G401 (cell line): Measurements from ENCODE around the gene WFDC8. TPM values are rescaled to one million over a fixed set of nuclear protein-coding genes. Genes with fewer than 3 reads are reported as not detected.

Experiments used
- DNase-seq: peaks from one replicate; pipeline ENCODE4 v3.0.0-alpha.2; 2015; ENCODE audit warnings: low spot score
- in situ Hi-C: cut with HindIII; loops from 2 replicates; pipeline ENCODE4 v1.10.0; 2016; ENCODE audit warnings: low sequenced_read_pairs, mixed read lengths
- total RNA-seq: library from RNA; depleted of rRNA; stranded (reverse); fragments of >200 nt; shearing (Covaris generic); gene quantifications from 2 replicates; pipeline ENCODE4 v1.2.3, GENCODE V29; 2014

Gene WFDC8
- total RNA-seq, 1 experiment from 2014 or later = not detected

DNA sequence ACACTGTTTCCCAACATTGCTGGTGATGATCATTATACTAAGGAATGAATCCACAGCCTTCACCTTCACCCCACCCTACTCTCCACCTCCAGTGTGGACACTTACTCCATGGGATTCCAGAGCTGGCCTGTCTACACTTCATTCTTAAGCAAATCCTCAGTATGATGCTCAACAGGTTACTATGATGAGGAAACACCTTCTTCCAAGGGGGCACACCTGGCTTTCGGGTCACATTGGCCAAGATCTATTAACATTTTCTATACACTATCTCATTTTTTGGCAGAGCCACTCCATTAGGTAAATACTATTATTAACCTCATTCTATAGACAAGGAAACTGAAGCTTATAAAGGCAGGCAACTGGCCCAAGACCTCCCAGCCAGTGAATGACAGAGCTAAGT lies 23.9 kb downstream of the WFDC8 start:
- in situ Hi-C loops = no loop called here
- no peak for DNase-seq

DNA sequence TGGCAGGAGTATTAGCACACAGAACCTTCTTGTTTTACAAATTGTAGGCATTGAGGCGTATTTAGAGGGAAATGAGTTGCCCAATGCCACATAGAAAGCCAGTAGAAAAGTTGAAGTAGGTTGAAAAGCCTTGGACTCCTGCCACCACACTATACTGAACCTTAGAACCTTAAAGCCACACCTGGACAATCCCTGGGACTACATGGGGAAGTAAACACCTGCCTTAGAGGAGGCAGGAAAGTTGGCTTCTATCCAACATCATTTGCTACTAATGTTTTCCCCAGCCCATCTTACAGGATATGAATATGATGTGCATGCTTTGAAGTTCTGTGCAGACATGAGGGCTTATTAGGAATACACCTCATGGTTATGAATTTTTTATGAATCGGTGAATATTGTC lies 26.6 kb downstream of the WFDC8 start:
- DNase-seq = no peak
- in situ Hi-C loops = no loop called here

DNA sequence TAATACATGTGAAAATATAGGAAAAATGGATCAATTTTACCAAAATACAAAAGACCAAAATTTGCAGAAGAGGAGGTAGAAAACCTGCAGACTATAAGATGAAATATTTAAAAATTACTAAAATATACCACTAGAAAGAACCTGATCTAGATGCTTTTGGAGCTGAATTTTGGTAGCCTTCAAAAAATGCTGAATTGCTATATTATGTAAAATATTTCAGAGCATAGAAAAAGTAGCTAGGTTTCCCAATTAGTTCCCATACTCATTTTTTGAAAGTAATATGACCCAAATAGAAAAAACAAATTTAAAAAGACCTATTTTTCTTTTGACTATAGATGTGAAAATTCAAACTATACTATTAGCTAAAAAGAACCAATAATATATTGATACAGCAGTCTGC lies 28.3 kb downstream of the WFDC8 start:
- in situ Hi-C loops = no loop called here
- DNase-seq = no peak

DNA sequence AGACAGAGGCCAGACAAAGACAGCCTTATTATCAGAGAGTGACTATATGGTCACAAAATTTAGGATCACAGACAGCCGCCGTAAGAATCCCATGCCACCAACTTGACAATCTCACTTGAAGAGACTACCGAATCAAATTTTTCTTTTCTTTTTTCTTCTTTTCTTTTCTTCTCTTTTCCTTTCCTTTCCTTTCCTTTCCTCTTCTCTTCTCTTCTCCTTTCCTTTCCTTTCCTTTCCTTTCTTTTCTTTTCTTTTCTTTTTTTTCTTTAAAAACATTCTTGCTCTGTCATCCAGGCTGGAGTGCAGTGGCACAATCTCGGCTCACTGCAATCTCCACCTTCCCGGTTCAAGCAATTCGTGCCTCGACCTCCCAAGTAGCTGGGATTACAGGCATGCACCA lies 30.7 kb downstream of the WFDC8 start:
- DNase-seq = no peak
- in situ Hi-C loops = no loop called here

DNA sequence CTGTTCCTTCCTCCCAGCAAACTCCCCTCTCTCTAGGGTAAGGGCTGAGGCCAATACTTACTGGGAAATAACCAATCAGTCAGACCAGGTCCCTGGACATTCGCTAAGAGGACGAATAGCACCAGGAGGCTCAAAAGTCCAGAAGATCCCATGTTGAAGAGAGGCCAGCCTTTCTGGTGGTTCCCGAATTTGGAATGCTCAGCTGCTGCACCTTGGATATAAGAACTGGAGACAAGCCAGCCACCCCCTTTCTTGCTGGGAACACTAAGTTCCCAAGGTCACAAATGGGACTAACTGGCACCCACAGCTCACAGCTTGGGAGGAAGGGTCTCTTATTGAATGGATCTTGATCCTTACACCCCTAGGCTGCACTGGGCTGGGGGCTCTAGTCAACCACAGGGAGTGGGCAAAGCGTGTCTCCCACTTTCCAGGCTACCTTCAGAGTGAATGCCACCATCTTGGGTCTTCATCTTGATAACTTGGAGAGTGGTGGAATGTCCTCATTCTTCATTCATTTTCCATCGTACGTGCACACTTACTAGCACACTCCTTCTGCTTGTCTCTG lies 31.8 kb downstream of the WFDC8 start, which contains the start of gene EPPIN:
TSS of gene EPPIN (minus strand) at position 196 of the 565 bp plus-strand sequence. CDS start at position 152, 44 bp downstream.
- in situ Hi-C loops = no loop called here
- DNase-seq = no peak

DNA sequence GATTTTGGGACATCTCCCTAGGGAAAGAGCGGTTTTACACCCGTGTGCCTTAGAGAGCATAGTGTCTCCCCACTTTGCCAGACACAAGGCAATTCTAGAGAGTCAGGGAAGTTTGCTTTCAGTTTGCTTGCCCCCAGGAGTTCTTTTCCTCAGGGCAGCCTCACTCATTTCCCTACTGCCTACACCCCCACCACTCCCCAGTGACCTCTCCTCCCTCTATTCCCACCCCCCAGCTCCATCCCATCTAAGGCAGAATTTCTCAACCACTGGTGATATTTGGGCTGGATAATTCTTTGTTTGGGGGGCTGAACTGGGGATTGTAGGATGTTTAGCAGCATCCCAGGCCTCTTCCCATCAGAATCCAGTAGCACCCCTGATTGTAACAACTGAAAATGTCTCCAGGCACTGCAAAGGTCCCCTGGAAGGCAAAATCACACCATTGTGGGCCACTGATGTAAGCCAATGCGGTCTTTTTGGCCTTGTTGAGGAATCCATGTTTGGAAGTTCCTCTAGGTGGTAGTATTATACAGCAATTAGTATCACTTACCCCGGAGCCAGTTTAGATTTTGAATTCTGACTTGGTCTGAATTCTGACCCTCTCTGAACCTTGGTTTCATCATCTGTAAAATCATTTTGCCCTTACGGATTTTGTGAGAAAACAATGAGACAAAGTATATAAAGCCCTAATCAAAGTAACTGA lies 33.2 kb downstream of the WFDC8 start:
- in situ Hi-C loops = no loop called here

DNA sequence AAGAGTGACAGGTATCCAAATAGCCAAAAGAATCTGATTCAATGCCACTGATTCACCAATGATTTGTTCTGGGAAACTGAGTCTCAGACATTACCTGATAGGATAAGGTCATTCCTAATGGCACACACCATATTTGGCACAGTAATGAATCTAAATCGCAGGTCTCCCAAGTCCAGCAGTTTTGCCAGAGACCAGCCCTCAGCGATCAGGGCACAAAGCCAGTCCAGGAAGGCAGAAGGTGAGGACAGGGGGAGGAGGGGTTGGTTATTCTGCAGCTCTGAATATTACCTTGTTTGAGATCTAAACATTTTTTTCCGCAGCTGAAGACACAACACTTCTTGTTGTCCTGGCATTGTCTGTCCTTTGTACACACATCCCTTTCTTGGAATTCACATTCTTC lies 33.7 kb downstream of the WFDC8 start:
- no peak for DNase-seq
- in situ Hi-C loops = no loop called here

More for the DNA sequence above, 33.2 kb downstream of the WFDC8 start:
- peak; percentile 10 for DNase-seq

DNA sequence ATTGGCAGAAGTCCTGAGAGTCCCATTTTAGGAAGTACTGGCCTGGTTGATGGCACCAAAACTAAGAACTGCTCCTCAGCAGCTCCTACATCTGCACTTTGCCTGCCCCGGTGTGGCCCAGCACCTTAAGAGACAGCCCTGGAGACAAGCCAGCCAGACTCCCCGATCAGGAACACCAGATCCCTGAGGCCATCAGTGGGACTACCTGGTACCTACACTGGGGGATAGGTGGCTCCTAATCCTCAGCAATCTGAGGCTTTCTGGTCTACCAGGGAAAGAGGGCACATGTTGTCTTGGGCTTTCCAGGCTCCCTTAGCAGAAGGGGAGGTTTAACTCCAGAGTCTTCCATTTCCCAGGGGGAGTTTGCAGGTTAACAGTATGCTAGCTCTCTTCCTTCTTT lies 39.7 kb downstream of the WFDC8 start, which contains the start of gene WFDC6:
TSS of gene WFDC6 (minus strand) at position 101 of the 400 bp plus-strand sequence. CDS start at position 26, 75 bp downstream.
- in situ Hi-C loops = no loop called here

DNA sequence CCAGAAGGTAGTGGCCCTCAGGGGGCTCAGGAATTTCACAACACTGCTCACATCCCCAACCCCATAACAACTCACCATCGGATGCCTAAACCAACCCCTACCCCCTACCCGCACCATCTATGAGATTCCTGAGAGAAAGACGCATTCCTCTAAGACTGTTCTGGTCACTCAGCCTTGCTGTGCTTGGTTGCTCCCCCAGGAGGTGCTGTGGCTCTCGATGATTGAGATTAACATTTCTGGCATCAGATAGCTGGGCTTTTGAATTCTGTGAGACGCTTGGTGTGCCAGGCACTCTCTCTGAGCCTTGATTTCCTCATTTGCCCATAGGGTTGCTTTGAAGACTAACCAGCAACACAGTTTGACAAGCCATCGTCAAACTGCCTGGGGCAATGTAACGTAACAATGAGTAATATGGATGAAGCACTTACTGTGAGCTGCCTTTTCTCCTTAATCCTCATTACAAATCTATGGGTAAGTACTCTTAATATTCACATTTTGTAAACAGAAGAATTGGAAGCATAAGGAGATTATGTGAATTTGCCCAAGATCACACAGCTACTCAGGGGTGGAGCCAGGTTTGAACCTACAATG lies 40.8 kb downstream of the WFDC8 start:
- in situ Hi-C loops = no loop called here
- no peak for DNase-seq

More for the DNA sequence above, 39.7 kb downstream of the WFDC8 start, which contains the start of gene WFDC6:
- no peak for DNase-seq

DNA sequence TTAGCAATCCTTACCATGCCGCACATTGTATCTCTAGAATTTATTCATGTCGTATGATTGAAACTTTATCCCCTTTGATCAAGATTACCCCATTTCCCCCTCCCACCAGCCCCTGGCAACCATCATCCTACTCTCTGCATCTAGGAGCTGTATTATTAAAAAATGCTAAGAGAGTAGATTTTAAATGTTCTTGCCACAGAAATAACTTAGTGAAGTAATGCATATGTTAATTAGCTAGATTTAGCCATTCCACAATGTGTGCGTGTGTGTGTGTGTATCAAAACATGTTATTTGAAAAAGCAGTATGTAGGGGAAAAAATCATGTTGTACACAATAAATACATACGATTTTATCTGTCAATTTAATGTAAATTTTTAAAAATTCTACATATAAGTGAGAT lies 51.8 kb downstream of the WFDC8 start:
- in situ Hi-C loops = no loop called here
- DNase-seq = no peak

DNA sequence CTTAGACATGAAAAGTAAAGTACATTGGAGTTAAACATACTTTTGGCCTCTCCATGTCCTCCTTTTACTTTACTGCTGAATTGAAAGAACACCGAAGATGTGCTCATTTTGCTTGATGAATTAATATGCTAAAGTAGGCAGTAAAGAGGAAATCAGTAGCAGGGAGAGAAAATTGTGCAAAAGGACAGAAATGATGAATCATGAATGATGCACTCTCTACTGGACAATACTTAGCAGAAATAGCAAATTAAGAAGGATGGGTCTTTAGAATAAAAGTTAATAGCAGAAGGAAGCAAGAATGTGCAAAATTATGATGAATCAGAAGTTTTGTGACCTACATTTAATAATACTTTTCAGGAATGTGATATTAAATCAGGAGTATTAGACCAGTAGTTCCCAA lies 55.3 kb downstream of the WFDC8 start:
- no peak for DNase-seq
- in situ Hi-C loops = no loop called here

DNA sequence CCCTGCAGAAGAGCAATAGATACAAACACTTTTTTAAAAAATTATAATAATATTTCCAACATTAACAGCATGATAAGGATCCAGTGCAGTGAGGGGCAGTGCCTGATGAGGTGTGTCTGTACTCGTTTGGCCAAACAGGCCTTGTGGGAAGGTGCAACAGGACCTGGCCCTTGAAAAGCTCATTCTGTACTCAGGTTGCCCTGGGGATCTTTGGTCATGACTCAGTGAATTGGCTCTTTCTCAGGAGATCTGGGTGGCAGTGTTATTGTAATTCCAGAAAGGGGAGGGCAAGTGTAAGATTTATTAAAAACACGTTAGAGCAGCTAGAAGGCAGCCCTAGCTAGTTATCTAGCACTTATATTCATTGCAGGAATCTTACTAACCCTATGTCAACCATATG lies 60.8 kb downstream of the WFDC8 start:
- DNase-seq = no peak
- in situ Hi-C loops = no loop called here

DNA sequence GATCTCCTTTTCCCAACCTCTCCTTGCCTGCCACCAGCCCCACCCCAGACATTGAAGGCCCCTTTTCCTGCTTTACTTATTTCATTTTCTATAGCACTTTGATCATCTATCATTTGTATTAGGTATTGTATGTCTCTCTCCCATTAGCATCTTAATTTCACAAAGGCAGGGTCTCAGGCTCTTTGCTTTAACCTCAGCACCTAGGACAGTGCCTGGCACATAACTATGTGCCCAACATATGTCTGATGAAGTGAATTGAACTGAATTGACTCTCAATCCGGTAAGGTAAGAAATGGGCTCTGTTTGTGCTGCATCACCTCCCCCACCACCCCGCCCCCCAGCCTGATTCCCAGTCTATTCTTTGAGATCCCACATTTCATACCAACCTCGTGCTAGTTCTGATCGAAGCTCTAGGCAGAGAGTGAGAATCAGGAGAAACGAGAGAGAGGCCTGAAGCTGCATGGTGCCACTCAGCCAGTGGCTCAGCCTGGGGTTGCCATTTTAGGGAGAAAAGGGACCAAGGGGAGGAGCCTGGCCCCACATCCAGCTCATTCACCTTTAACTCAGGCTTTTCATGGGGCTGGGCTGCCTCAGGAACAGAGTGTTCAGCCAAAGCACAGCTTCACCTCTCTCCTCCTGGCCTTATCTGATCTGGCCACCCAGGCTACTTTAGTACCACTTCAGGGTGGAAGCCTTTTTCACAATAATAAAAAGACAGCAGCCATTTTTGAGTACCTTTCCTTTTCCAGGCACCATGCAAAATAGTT lies 63.8 kb downstream of the WFDC8 start, which contains the start of gene SPINT3:
TSS of gene SPINT3 (minus strand) at position 476 of the 767 bp plus-strand sequence. CDS start at position 462, 14 bp downstream.
- in situ Hi-C loops = no loop called here
- no peak for DNase-seq

DNA sequence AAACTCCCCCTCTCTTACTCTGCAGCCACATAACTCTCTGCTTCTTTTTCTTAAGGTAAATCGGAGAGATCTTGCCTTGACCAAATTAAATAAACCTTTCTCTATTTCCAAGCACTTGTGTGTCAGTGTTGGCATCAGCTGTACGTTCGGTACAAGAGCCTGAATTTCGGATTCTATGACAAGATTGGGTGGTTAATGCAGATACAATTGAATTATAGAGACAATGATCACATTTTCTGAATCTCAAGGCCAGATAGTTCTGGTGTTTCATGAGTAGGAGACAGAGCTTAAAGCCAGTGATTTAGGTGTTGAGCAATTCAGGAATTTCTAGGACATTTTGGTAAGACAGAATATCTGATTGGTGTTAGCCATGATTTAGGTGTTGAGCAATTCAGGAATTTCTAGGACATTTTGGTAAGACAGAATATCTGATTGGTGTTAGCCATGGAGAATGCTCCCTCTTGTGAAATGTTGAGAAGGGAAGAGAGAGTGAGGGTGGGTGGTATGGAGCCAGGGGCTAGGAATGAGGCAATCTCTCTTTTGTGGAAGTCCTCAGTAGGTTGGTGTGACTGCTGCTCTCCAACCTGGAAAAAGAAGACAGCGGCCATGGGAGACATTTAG lies 68.7 kb downstream of the WFDC8 start:
- in situ Hi-C loops = no loop called here
- no peak for DNase-seq

DNA sequence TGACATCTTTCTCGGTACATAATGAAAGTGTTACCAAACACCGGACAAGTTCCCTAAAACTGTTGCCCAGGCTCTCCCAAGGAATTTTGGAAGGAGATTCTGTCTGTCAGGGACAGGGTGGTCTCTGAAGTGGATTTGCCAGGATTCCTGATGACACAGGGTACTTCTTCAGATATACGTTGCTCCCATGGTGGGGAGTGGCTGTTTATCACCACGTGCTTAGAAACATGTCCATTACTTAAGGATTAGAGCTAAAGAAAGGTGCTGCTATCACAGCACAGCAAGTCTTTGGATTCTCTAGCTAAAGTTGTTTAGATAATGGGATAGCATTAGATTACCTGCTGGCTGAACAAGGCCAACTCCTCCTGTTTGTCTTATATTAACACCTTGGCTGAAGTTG lies 70.0 kb downstream of the WFDC8 start:
- in situ Hi-C loops = no loop called here
- no peak for DNase-seq

DNA sequence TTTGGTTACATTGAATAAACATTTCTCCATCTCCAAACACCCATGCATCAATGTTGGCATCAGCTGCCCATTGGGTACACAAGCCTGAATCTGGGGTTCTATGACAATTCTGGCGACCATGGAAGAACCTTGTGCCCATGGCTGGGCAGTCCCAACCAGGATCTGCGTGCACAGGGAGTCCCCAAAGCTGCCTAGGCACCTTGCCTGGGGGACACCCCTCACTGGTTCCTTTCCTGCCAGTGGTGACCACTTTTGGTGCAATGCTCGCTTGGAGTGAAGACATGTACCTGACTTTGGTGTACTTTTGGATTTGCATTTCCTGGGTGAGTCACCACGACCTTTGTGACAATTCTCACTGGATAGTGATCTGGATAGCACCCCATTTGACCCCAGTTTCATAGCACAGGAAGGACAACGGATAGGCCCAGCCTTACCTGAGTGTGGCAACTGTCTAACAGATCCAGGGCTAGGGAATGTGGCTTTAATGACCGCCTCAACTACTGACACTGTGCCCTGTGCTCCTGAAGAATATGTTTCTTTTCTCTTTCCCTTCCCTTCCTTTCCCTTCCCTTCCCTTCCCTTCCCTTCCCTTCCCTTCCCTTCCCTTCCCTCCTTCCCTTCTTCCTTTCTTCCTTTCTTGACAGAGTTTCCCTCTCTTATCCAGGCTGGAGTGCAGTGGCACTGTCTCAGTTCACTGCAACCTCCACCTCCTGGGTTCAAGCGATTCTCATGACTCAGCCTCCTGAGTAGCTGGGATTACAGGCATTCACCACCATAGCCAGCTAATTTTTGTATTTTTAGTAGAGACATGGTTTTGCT lies 70.8 kb downstream of the WFDC8 start:
- in situ Hi-C loops = no loop called here
- DNase-seq = no peak

DNA sequence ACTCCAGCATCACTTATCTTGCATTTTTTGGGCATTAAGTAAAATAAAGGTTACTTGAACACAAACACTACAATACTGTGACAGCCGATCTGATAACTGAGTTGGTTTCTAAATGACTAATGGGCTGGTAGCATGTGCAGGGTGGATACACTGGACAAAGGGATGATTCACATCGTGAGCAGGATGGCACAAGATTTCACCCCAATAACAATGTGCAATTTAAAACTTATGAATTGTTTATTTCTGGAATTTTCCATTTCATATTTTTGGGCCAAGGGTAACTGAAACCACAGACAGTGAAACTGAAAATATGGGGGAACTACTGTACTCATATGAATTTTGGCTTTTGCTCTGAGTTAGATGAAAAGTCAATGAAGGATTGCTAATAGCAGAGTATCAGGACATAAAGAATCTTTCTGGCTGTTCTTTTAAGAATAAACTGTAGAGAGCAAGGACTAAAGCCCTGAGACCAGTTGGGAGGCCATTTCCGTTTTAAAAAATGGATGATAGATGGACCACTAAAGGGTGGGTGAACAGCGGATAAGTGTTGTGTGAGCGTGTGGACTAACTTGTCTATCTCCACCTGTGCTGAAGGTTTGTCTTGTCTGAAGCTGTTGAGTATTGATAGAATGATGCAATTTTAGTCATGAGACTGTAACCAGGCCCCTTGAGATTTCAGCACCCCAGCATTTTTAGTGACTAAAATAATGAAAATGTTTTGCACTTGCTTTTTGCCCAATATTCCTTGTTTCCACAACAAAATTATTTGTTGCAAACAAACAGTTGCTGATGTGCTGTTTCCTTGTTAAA lies 71.9 kb downstream of the WFDC8 start:
- DNase-seq = no peak
- in situ Hi-C loops = no loop called here

DNA sequence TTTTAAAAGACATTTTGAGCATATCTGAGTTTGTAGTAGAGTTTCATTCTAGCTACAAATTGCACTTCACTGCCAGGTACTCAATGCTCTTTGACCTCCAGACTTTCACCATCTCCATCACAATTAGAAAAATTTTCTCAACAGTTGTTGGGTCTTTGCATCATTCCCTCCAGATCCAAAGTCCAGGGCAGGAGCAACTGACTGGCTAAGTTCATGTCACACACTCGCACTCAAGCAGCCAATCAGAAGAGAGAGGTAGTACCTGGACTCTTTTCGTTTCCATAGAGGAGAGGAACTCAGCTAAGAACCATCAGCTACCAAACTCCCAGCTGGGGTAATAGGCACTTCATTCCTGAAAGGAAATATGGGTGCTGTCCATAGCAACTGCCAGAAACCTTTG lies 72.7 kb downstream of the WFDC8 start:
- no peak for DNase-seq
- in situ Hi-C loops = no loop called here
